Measurements from ENCODE around the gene FBLL1. TPM values are rescaled to one million over a fixed set of nuclear protein-coding genes. Genes with fewer than 3 reads are reported as not detected.

The FBLL1 gene
- total RNA-seq, 4 donors from 2014 or later: 0.46 to 0.84 TPM; not detected in 2

DNA sequence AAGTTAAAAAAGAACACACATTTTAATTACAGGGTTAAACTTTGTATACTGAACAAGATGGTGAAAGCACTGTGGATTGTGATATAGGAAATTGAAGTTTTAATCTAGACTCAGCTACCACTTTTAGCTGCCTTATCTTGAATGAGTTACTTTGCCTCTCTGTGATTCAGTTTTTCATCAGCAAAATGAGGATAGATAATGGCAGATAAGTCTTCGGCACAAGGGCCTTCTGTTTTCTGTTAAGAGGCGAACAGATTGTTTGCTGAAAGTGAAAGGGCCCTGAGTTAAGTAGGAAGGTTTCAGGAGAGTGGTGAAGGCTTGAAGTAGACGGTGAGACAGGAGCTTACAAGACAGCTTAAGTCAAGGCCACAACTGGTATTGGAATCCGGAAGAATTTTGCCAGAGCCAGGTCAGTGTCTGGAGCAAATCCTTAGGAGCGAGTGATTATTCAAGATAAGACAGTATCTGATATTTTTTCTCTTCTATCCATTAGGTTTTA is 35.0 kb upstream of the FBLL1 start:
- DNase-seq (ENCODE audit: low spot score) (no peak), ATAC-seq (ENCODE audit: low FRiP score) (no peak)
- TF ChIP-seq, protein P1, sequence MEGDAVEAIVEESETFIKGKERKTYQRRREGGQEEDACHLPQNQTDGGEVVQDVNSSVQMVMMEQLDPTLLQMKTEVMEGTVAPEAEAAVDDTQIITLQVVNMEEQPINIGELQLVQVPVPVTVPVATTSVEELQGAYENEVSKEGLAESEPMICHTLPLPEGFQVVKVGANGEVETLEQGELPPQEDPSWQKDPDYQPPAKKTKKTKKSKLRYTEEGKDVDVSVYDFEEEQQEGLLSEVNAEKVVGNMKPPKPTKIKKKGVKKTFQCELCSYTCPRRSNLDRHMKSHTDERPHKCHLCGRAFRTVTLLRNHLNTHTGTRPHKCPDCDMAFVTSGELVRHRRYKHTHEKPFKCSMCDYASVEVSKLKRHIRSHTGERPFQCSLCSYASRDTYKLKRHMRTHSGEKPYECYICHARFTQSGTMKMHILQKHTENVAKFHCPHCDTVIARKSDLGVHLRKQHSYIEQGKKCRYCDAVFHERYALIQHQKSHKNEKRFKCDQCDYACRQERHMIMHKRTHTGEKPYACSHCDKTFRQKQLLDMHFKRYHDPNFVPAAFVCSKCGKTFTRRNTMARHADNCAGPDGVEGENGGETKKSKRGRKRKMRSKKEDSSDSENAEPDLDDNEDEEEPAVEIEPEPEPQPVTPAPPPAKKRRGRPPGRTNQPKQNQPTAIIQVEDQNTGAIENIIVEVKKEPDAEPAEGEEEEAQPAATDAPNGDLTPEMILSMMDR (IDR thresholded peaks at IDR 0.05): no peak

DNA sequence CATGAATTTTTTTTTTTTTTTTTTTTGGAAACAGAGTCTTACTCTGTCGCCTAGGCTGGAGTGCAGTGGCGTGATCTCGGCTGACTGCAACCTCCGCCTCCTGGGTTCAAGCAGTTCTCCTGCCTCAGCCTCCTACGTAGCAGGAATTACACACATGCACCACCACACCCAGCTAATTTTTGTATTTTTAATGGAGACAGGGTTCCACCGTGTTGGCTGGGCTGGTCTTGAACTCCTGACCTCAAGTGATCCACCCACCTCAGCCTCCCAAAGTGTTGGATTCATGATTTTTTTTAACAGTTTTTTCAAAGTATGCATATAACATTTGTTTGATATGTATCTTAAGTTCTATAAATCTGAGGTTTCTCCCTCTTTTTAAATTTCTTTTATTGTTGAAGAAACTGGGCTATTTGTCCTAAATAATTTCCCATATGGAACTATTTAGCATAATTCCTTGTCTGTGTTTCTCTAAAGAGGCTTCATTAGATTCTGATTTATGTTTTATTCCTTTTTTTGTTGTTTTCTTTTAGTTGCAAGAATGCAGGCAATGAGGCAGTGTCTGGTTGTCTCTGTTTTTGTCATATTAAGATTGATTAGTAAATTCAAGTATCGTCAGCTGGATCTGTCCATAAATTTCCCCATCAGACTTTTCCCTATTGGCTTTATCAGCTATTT is 26.4 kb upstream of the FBLL1 start:
- DNase-seq (ENCODE audit: low spot score) (no peak), ATAC-seq (ENCODE audit: low FRiP score) (no peak)
- TF ChIP-seq, protein P1 (IDR thresholded peaks at IDR 0.05): no peak

DNA sequence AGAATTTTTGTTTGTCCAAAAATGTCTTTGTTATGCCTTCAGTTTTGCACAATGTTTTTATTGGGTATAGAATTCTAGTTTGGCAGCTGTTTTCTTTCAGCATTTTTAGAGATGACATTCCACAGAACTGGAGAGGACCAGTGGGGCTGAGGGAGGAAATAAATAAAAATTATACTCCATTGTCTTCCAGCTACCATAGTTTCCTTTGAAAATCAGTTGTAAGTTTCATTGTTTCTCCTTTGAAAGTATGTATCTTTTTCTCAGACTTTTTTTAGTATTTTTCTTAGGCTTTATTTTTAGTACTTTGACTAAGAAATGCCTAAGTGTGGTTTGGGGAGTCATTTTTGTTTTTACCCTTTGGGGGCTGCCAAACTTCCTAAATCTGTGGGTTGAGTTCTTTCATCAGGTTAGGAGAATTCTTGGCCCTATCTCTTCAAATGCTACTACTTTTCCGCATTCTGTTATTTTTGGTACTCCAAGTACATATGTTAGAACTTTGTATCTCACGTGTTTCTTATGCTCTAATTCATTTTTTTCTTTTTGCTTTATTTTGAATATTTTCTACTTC is 15.2 kb upstream of the FBLL1 start:
- TF ChIP-seq, protein P1 (IDR thresholded peaks at IDR 0.05): no peak
- ATAC-seq (ENCODE audit: low FRiP score): no peak
- DNase-seq (ENCODE audit: low spot score): no peak

DNA sequence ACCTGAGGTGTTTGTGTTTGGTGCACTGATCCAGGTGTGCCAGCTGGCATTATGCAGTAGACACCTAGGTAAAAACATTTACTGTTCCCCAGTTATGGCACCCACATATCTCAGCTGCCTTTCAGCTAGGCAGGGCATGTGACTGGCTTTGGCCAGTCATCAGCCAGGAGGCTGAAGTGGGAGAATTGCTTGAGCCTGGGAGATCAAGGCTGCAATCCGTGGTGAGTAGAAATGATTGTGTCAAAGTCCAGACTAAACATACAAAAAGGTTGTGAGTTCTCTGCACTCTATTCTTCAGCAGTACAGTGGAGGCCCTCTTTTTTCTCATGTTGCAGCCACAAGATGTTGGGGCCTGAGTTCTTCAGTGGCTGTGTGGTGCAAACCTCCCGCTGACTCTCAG is 3.2 kb upstream of the FBLL1 start:
- ATAC-seq (ENCODE audit: low FRiP score) (no peak), DNase-seq (ENCODE audit: low spot score) (no peak)
- TF ChIP-seq, protein P1 (IDR thresholded peaks at IDR 0.05): no peak

DNA sequence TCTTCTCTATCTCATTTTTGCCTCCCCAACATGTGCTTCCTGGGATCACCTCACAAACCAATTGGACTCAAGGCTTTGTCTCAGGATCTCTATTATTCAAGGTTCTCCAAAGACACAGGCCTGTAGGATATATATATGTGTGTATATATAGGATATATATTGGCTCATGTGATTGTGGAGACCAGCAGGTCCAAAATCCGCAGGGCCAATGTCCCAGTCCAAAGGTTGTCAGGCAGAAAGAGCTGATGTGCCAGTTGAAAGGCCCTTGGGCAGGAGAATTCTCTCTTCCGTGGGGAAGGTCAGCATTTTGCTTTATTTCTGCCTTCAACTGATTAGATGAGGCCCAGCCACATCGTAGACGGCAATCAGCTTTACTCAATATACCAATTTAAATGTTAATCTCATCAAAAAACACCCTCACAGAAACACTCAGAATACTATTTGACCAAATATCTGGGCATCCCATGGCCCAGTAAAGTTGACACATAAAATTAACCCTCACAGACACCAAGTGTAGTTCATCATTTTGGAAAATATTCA is 1.3 kb upstream of the FBLL1 start:
- DNase-seq (ENCODE audit: low spot score): no peak
- TF ChIP-seq, protein P1 (IDR thresholded peaks at IDR 0.05): no peak

DNA sequence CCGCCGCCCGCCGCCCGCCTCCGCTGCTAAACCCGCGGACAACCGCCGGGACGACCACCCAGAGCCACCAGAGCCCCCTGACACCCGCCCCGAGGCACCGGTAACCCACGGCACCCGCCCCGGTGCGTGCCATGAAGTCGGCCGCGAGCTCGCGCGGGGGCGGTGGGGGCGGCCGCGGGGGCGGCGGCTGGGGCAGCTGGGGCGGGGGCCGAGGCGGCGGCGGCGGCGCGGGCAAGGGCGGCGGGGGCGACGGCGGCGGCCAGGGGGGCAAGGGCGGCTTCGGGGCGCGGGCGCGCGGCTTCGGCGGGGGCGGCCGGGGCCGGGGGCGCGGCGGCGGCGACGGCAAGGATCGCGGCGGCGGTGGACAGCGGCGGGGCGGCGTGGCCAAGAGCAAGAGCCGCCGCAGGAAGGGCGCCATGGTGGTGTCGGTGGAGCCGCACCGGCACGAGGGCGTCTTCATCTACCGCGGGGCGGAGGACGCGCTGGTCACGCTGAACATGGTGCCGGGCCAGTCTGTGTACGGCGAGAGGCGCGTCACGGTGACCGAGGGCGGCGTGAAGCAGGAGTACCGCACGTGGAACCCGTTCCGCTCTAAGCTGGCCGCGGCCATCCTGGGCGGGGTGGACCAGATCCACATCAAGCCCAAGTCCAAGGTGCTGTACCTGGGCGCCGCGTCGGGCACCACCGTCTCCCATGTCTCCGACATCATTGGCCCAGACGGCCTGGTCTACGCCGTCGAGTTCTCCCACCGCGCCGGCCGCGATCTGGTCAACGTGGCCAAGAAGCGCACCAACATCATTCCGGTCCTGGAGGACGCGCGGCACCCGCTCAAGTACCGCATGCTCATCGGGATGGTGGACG is 499 bp downstream of the FBLL1 start:
- TF ChIP-seq, protein P1 (IDR thresholded peaks at IDR 0.05): no peak
- DNase-seq (ENCODE audit: low spot score) (no peak), ATAC-seq (ENCODE audit: low FRiP score) (no peak)

More for the DNA sequence above, 1.3 kb upstream of the FBLL1 start:
- no peak for ATAC-seq (ENCODE audit: low FRiP score)

All from omental fat pad (tissue), 4 donors.